Suprapubic skin (tissue), 3 donors: ENCODE data around the gene PDE8A.

ENCODE experiments used
- CTCF ChIP-seq, 2 donors: fragments of 200-600 bp in 1 of 2; fragments of 450-650 bp in 1 of 2; sonication (generic) in 1 of 2; IDR thresholded peaks; one replicate each; pipeline ENCODE4 v1.5.1; 2016 to 2019; ENCODE audit warnings: antibody characterized with exemption in 2 of 2, mild to moderate bottlenecking in 1 of 2, moderate library complexity in 1 of 2
- POLR2AphosphoS5 ChIP-seq, 3 donors: sonication (generic); formaldehyde crosslinking; IDR thresholded peaks; one replicate each; pipeline ENCODE4 v1.6.1; 2017; ENCODE audit warnings: antibody characterized with exemption in 3 of 3

GRCh38 chr15:84961114-84961452, 20.6 kb upstream of the PDE8A start:
- TF ChIP-seq CTCF (IDR thresholded peaks at IDR 0.05) (no peak), POLR2AphosphoS5 (IDR thresholded peaks at IDR 0.05) (no peak)
